HG03025 (cell line): Measurements from ENCODE around the gene LBX1.

Source experiments
- ATAC-seq: cut with Tn5 transposase; IDR thresholded peaks from one replicate; pipeline ENCODE4 v1.9.1; 2021; ENCODE audit warnings: mild to moderate bottlenecking, moderate library complexity; ENCODE audit not compliant: unreplicated experiment, low FRiP score

The LBX1 gene

GRCh38 chr10:101229266-101230182 lies at the start of gene LBX1:
LBX1 (minus strand) TSS chr10:101229463; CDS start chr10:101228815, 648 bp downstream.
- ATAC-seq, result no peak

GRCh38 chr10:101273741-101274140 lies 44.5 kb upstream of the LBX1 start:
- no peak for ATAC-seq

GRCh38 chr10:101273330-101273729 lies 44.1 kb upstream of the LBX1 start:
- no peak for ATAC-seq

GRCh38 chr10:101272229-101272868 lies 43.1 kb upstream of the LBX1 start:
- no peak for ATAC-seq

GRCh38 chr10:101270763-101271162 lies 41.5 kb upstream of the LBX1 start:
- ATAC-seq, result no peak

- no peak for ATAC-seq
Observed at GRCh38 chr10:101267776-101268175, 38.5 kb upstream of the LBX1 start.

- ATAC-seq, result no peak
Observed at GRCh38 chr10:101267290-101267680, 38.0 kb upstream of the LBX1 start.

GRCh38 chr10:101266381-101267289 lies 37.4 kb upstream of the LBX1 start:
- no peak for ATAC-seq

- ATAC-seq, result no peak
Observed at GRCh38 chr10:101263150-101263752, 34.0 kb upstream of the LBX1 start.

- ATAC-seq, result no peak
Observed at GRCh38 chr10:101262147-101262546, 32.9 kb upstream of the LBX1 start.

GRCh38 chr10:101261702-101262101 lies 32.4 kb upstream of the LBX1 start:
- ATAC-seq, result no peak

GRCh38 chr10:101260764-101261481 lies 31.7 kb upstream of the LBX1 start:
- ATAC-seq, result no peak

- ATAC-seq, result no peak
Observed at GRCh38 chr10:101258179-101258885, 29.1 kb upstream of the LBX1 start.

- ATAC-seq, result no peak
Observed at GRCh38 chr10:101257491-101257890, 28.2 kb upstream of the LBX1 start.

- ATAC-seq, result no peak
Observed at GRCh38 chr10:101257084-101257483, 27.8 kb upstream of the LBX1 start.

GRCh38 chr10:101256387-101256786 lies 27.1 kb upstream of the LBX1 start:
- ATAC-seq, result no peak

- no peak for ATAC-seq
Observed at GRCh38 chr10:101250136-101250535, 20.9 kb upstream of the LBX1 start.

GRCh38 chr10:101249171-101249581 lies 19.9 kb upstream of the LBX1 start:
- ATAC-seq, result no peak

GRCh38 chr10:101246639-101247038 lies 17.4 kb upstream of the LBX1 start:
- ATAC-seq, result no peak
